Measurements from ENCODE around the gene NATD1. TPM values are rescaled to one million over a fixed set of nuclear protein-coding genes. Genes with fewer than 3 reads are reported as not detected.

The NATD1 gene
- total and polyA plus RNA-seq, 4 donors, result 3.6 to 13.4 (median 6.7) TPM

- WGBS, 2 donors, result 83 to 89% methylated on average over 3 of the region's 3 CpGs
- no peak for ATAC-seq (ENCODE audit: low FRiP score)
- intact Hi-C loops (cut with DNase I), result loop anchor here in 1 of 2 donors (10.0 kb wide), 1 partner anchor 147 kb away; the partner anchor contains the start of gene DHRS7B
- no peak overlapping the region for H3K4me3 ChIP-seq (ENCODE audit: low read length in 2 of 2)
- no peaks in the 10 kb centered on the region for H3K4me1 ChIP-seq (ENCODE audit: control insufficient read depth in 1 of 2, insufficient read depth in 2 of 2, low read length in 2 of 2)
- no peaks in the 10 kb centered on the region for H3K9me3 ChIP-seq (ENCODE audit: control insufficient read depth, low read length)
- no peak for DNase-seq
- H3K27me3 ChIP-seq (ENCODE audit: control insufficient read depth in 1 of 2, insufficient read depth in 2 of 2, low read length in 1 of 2), result no peaks in the 10 kb centered on the region
- H3K27ac ChIP-seq (ENCODE audit: low read depth in 1 of 2, low read length in 2 of 2), result no peak overlapping the region
- H3K36me3 ChIP-seq (ENCODE audit: control insufficient read depth in 1 of 2, insufficient read depth in 2 of 2, low read length in 1 of 2), result no peaks in the 10 kb centered on the region
Observed at GRCh38 chr17:21272250-21272649, 19.0 kb upstream of the NATD1 start.

GRCh38 chr17:21271454-21272183 is 18.4 kb upstream of the NATD1 start:
- Histone ChIP-seq H3K9me3 (ENCODE audit: control insufficient read depth, low read length) (no peaks in the 10 kb centered on the region), H3K27ac (ENCODE audit: low read depth in 1 of 2, low read length in 2 of 2) (no peak overlapping the region), H3K4me1 (ENCODE audit: control insufficient read depth in 1 of 2, insufficient read depth in 2 of 2, low read length in 2 of 2) (no peaks in the 10 kb centered on the region), H3K27me3 (ENCODE audit: control insufficient read depth in 1 of 2, insufficient read depth in 2 of 2, low read length in 1 of 2) (no peaks in the 10 kb centered on the region), H3K36me3 (ENCODE audit: control insufficient read depth in 1 of 2, insufficient read depth in 2 of 2, low read length in 1 of 2) (no peaks in the 10 kb centered on the region), H3K4me3 (ENCODE audit: low read length in 2 of 2) (no peak overlapping the region)
- intact Hi-C loops (cut with DNase I), result loop anchor here in 1 of 2 donors (10.0 kb wide), 1 partner anchor 147 kb away; the partner anchor contains the start of gene DHRS7B
- WGBS, 2 donors, result 87 to 94% methylated on average over 10 of the region's 10 CpGs
- DNase-seq (no peak), ATAC-seq (ENCODE audit: low FRiP score) (no peak)

- ATAC-seq (ENCODE audit: low FRiP score), result no peak
- no peaks in the 10 kb centered on the region for H3K9me3 ChIP-seq (ENCODE audit: control insufficient read depth, low read length)
- H3K36me3 ChIP-seq (ENCODE audit: control insufficient read depth in 1 of 2, insufficient read depth in 2 of 2, low read length in 1 of 2), result no peaks in the 10 kb centered on the region
- H3K27ac ChIP-seq (ENCODE audit: low read depth in 1 of 2, low read length in 2 of 2), result no peak overlapping the region
- no peak for DNase-seq
- intact Hi-C loops (cut with DNase I), result no loop called here
- no peaks in the 10 kb centered on the region for H3K4me1 ChIP-seq (ENCODE audit: control insufficient read depth in 1 of 2, insufficient read depth in 2 of 2, low read length in 2 of 2)
- WGBS, 2 donors, result 57% methylated on average over 8 of the region's 8 CpGs
- no peak overlapping the region for H3K4me3 ChIP-seq (ENCODE audit: low read length in 2 of 2)
- no peaks in the 10 kb centered on the region for H3K27me3 ChIP-seq (ENCODE audit: control insufficient read depth in 1 of 2, insufficient read depth in 2 of 2, low read length in 1 of 2)
Observed at GRCh38 chr17:21269394-21269793, 16.2 kb upstream of the NATD1 start.

- DNase-seq, result no peak
- Histone ChIP-seq H3K27me3 (ENCODE audit: control insufficient read depth in 1 of 2, insufficient read depth in 2 of 2, low read length in 1 of 2) (no peaks in the 10 kb centered on the region), H3K9me3 (ENCODE audit: control insufficient read depth, low read length) (no peaks in the 10 kb centered on the region), H3K4me3 (ENCODE audit: low read length in 2 of 2) (no peak overlapping the region), H3K4me1 (ENCODE audit: control insufficient read depth in 1 of 2, insufficient read depth in 2 of 2, low read length in 2 of 2) (no peaks in the 10 kb centered on the region), H3K36me3 (ENCODE audit: control insufficient read depth in 1 of 2, insufficient read depth in 2 of 2, low read length in 1 of 2) (no peaks in the 10 kb centered on the region), H3K27ac (ENCODE audit: low read depth in 1 of 2, low read length in 2 of 2) (no peak overlapping the region)
- intact Hi-C loops (cut with DNase I), result no loop called here
- ATAC-seq (ENCODE audit: low FRiP score), result no peak
- WGBS, 2 donors, result 77 to 93% methylated on average over 6 to 7 of the region's 7 CpGs
Observed at GRCh38 chr17:21268596-21269188, 15.5 kb upstream of the NATD1 start.

- ATAC-seq (ENCODE audit: low FRiP score) (no peak), DNase-seq (no peak)
- WGBS, 2 donors, result 66 to 76% methylated on average over 6 of the region's 6 CpGs
- H3K36me3 ChIP-seq (ENCODE audit: control insufficient read depth in 1 of 2, insufficient read depth in 2 of 2, low read length in 1 of 2), result no peaks in the 10 kb centered on the region
- intact Hi-C loops (cut with DNase I), result no loop called here
- H3K4me1 ChIP-seq (ENCODE audit: control insufficient read depth in 1 of 2, insufficient read depth in 2 of 2, low read length in 2 of 2), result no peaks in the 10 kb centered on the region
- H3K9me3 ChIP-seq (ENCODE audit: control insufficient read depth, low read length), result no peaks in the 10 kb centered on the region
- no peak overlapping the region for H3K27ac ChIP-seq (ENCODE audit: low read depth in 1 of 2, low read length in 2 of 2)
- H3K27me3 ChIP-seq (ENCODE audit: control insufficient read depth in 1 of 2, insufficient read depth in 2 of 2, low read length in 1 of 2), result no peaks in the 10 kb centered on the region
- H3K4me3 ChIP-seq (ENCODE audit: low read length in 2 of 2), result no peak overlapping the region
Observed at GRCh38 chr17:21263376-21263775, 10.2 kb upstream of the NATD1 start.

GRCh38 chr17:21262259-21262993 is 9.2 kb upstream of the NATD1 start:
- H3K36me3 ChIP-seq (ENCODE audit: control insufficient read depth in 1 of 2, insufficient read depth in 2 of 2, low read length in 1 of 2), result no peaks in the 10 kb centered on the region
- no peaks in the 10 kb centered on the region for H3K9me3 ChIP-seq (ENCODE audit: control insufficient read depth, low read length)
- ATAC-seq (ENCODE audit: low FRiP score) (no peak), DNase-seq (no peak)
- H3K27ac ChIP-seq (ENCODE audit: low read depth in 1 of 2, low read length in 2 of 2), result no peak overlapping the region
- no peaks in the 10 kb centered on the region for H3K4me1 ChIP-seq (ENCODE audit: control insufficient read depth in 1 of 2, insufficient read depth in 2 of 2, low read length in 2 of 2)
- 86 to 88% methylated on average over 12 of the region's 12 CpGs for WGBS, 2 donors
- H3K4me3 ChIP-seq (ENCODE audit: low read length in 2 of 2), result no peak overlapping the region
- H3K27me3 ChIP-seq (ENCODE audit: control insufficient read depth in 1 of 2, insufficient read depth in 2 of 2, low read length in 1 of 2), result no peaks in the 10 kb centered on the region
- intact Hi-C loops (cut with DNase I), result no loop called here

GRCh38 chr17:21258593-21258992 is 5.4 kb upstream of the NATD1 start:
- Histone ChIP-seq H3K9me3 (ENCODE audit: control insufficient read depth, low read length) (no peaks in the 10 kb centered on the region), H3K27ac (ENCODE audit: low read depth in 1 of 2, low read length in 2 of 2) (no peak overlapping the region), H3K27me3 (ENCODE audit: control insufficient read depth in 1 of 2, insufficient read depth in 2 of 2, low read length in 1 of 2) (no peaks in the 10 kb centered on the region), H3K36me3 (ENCODE audit: control insufficient read depth in 1 of 2, insufficient read depth in 2 of 2, low read length in 1 of 2) (no peaks in the 10 kb centered on the region), H3K4me1 (ENCODE audit: control insufficient read depth in 1 of 2, insufficient read depth in 2 of 2, low read length in 2 of 2) (no peaks in the 10 kb centered on the region), H3K4me3 (ENCODE audit: low read length in 2 of 2) (no peak overlapping the region)
- no peak for ATAC-seq (ENCODE audit: low FRiP score)
- DNase-seq, result no peak
- intact Hi-C loops (cut with DNase I), result loop anchor here in 1 of 2 donors (10.0 kb wide), 2 partner anchors 134 to 214 kb away; partner anchors contain the start of genes DHRS7B and USP22
- WGBS, 2 donors, result 92 to 94% methylated on average over 7 of the region's 7 CpGs

- Histone ChIP-seq H3K4me3 (ENCODE audit: low read length in 2 of 2) (peak overlapping the region; percentile 63 to 86), H3K36me3 (ENCODE audit: control insufficient read depth in 1 of 2, insufficient read depth in 2 of 2, low read length in 1 of 2) (no peaks in the 10 kb centered on the region), H3K27me3 (ENCODE audit: control insufficient read depth in 1 of 2, insufficient read depth in 2 of 2, low read length in 1 of 2) (no peaks in the 10 kb centered on the region), H3K9me3 (ENCODE audit: control insufficient read depth, low read length) (no peaks in the 10 kb centered on the region), H3K4me1 (ENCODE audit: control insufficient read depth in 1 of 2, insufficient read depth in 2 of 2, low read length in 2 of 2) (peaks cover 0 to 3% of the 10 kb centered on the region in 2 donors), H3K27ac (ENCODE audit: low read depth in 1 of 2, low read length in 2 of 2) (peak overlapping the region in 1 of 2 donors; percentile 72)
- WGBS, 2 donors, result 41% methylated on average over 15 of the region's 15 CpGs
- no peak for ATAC-seq (ENCODE audit: low FRiP score)
- intact Hi-C loops (cut with DNase I), result loop anchor here (1.0 to 10.0 kb wide), 5 partner anchors 21 to 209 kb away; partner anchors contain the start of genes TMEM11 (in 2 of the 2), DHRS7B (in 1 of the 2) and USP22 (in 1 of the 2)
- no peak for DNase-seq
Observed at GRCh38 chr17:21253646-21254441, 634 bp upstream of the NATD1 start.

Data from aorta (tissue), 5 donors.